HepG2 (cell line): ENCODE results near the gene RAPGEF5. TPM values are rescaled to one million over a fixed set of nuclear protein-coding genes. Genes with fewer than 3 reads are reported as not detected.

Source experiments
- ATAC-seq: fragments of 200-7000 bp; cut with Tn5 transposase; 3 replicates; pipeline ENCODE4 v1.9.1; 2020; ENCODE audit warnings: mild to moderate bottlenecking, moderate library complexity
- BruUV-seq: library from RNA; stranded (reverse); fragments of 400-500 nt; replicated peaks from 2 replicates; lab custom pipeline; 2021; lab: Mats Ljungman, UMichigan
- CTCF ChIA-PET: fragments of 300-600 bp; formaldehyde crosslinking; extraction: SDS; loops from one replicate; lab custom pipeline; 2021; ENCODE audit warnings: low total read pairs, inconsistent platforms, low intra/inter-chr PET ratio; lab: Yijun Ruan, JAX
- POLR2A ChIA-PET: fragments of 350-600 bp; sonication (Branson Sonifier 250); formaldehyde crosslinking; loops from one replicate; lab custom pipeline; 2020; ENCODE audit warnings: antibody characterized with exemption, inconsistent platforms; lab: Yijun Ruan, JAX
- DNase-seq: peaks from one replicate; pipeline ENCODE4 v3.0.0-alpha.2; 2015; ENCODE audit warnings: low spot score
- FAIRE-seq: peaks from 3 replicates; lab custom pipeline; 2011; peaks lifted over from hg19 to GRCh38; lab: Jason Lieb, UNC
- H2AFZ ChIP-seq: one replicate; pipeline ENCODE4 v1.6.1; 2011; ENCODE audit warnings: low read length, inconsistent platforms
- H3K27ac ChIP-seq: fragments of 300-600 bp; 3 replicates; pipeline ENCODE4 v1.8.0; 2011; ENCODE audit warnings: mixed run types, mild to moderate bottlenecking, mixed read lengths, low read length, inconsistent platforms; ENCODE audit not compliant: insufficient read depth; ENCODE audit errors: extremely low read length
- H3K27me3 ChIP-seq, 2 experiments: fragments of 200-600 bp in 1 of 2; 2 replicates in 1 of 2; 3 replicates in 1 of 2; pipeline versions ENCODE4 v1.6.0 to v1.8.0; 2011; ENCODE audit warnings: low read length in 2 of 2, mild to moderate bottlenecking in 2 of 2, moderate library complexity in 2 of 2, inconsistent platforms in 1 of 2; ENCODE audit not compliant: insufficient read depth in 2 of 2, control insufficient read depth in 1 of 2
- H3K36me3 ChIP-seq, 2 experiments: fragments of 200-600 bp in 1 of 2; replicated peaks in 1 of 2; 2 replicates in 1 of 2; 3 replicates in 1 of 2; pipeline versions ENCODE4 v1.5.1 to v1.8.0; 2011; ENCODE audit warnings: low read length in 2 of 2, inconsistent platforms in 1 of 2; ENCODE audit not compliant: insufficient read depth in 2 of 2, control insufficient read depth in 1 of 2
- H3K4me1 ChIP-seq: 2 replicates; pipeline ENCODE4 v1.5.1; 2012; ENCODE audit warnings: low read length, inconsistent platforms; ENCODE audit not compliant: insufficient read depth
- H3K4me2 ChIP-seq: 2 replicates; pipeline ENCODE4 v1.6.0; 2011; ENCODE audit warnings: low read depth, low read length, inconsistent platforms
- H3K4me3 ChIP-seq, 3 experiments: fragments of 200-600 bp in 1 of 3; sonication (generic), shearing (Covaris generic) in 1 of 3; replicated peaks in 1 of 3; 2 replicates each; pipeline ENCODE4 v1.5.1; 2011 to 2016; ENCODE audit warnings: low read length in 3 of 3, inconsistent platforms in 2 of 3, low read depth in 2 of 3, mild to moderate bottlenecking in 2 of 3, control low read depth in 1 of 3, mixed read lengths in 1 of 3; ENCODE audit not compliant: insufficient read depth in 1 of 3
- H3K79me2 ChIP-seq: one replicate; pipeline ENCODE4 v1.6.1; 2011; ENCODE audit warnings: low read length, inconsistent platforms; ENCODE audit not compliant: insufficient read depth
- H3K9ac ChIP-seq: 2 replicates; pipeline ENCODE4 v1.6.0; 2011; ENCODE audit warnings: mild to moderate bottlenecking, low read depth, low read length, inconsistent platforms; ENCODE audit not compliant: insufficient read depth
- H3K9me3 ChIP-seq: 2 replicates; pipeline ENCODE4 v1.5.1; 2012; ENCODE audit warnings: mild to moderate bottlenecking, low read length
- H4K20me1 ChIP-seq: 2 replicates; pipeline ENCODE4 v1.6.0; 2011; ENCODE audit warnings: inconsistent platforms, mild to moderate bottlenecking, low read length, moderate library complexity; ENCODE audit not compliant: insufficient read depth
- ATRX ChIP-seq: sonication (generic); formaldehyde crosslinking; IDR thresholded peaks from 2 replicates; pipeline ENCODE4 v1.4.0; 2020; ENCODE audit warnings: missing genetic modification reagents, borderline replicate concordance
- HDAC6 ChIP-seq: fragments of 200-600 bp; sonication (generic); IDR thresholded peaks from 2 replicates; pipeline ENCODE4 v1.7.0; 2017; ENCODE audit warnings: mild to moderate bottlenecking, antibody characterized with exemption, low read length, low read depth
- KMT2A ChIP-seq: sonication (generic); formaldehyde crosslinking; IDR thresholded peaks from 2 replicates; pipeline ENCODE4 v1.4.0; 2020; ENCODE audit warnings: missing genetic modification reagents
- KMT2B ChIP-seq: IDR thresholded peaks from 2 replicates; pipeline ENCODE4 v1.6.1; 2016; ENCODE audit warnings: missing genetic modification reagents, missing compliant biosample characterization
- PHF21A ChIP-seq: sonication (generic); formaldehyde crosslinking; IDR thresholded peaks from 2 replicates; pipeline ENCODE4 v1.5.0; 2020; ENCODE audit warnings: mild to moderate bottlenecking, missing genetic modification reagents
- STAG1 ChIP-seq: sonication (generic); formaldehyde crosslinking; IDR thresholded peaks from 2 replicates; pipeline ENCODE4 v1.4.0; 2020; ENCODE audit warnings: missing genetic modification reagents
- ZNF180 ChIP-seq: sonication (generic); formaldehyde crosslinking; IDR thresholded peaks from 2 replicates; pipeline ENCODE4 v1.4.0; 2020; ENCODE audit warnings: low read depth, missing genetic modification reagents, borderline replicate concordance
- ZNF30 ChIP-seq: sonication (generic); formaldehyde crosslinking; IDR thresholded peaks from 2 replicates; pipeline ENCODE4 v1.5.0; 2020; ENCODE audit warnings: mild to moderate bottlenecking, missing genetic modification reagents
- ZNF383 ChIP-seq: sonication (generic); formaldehyde crosslinking; IDR thresholded peaks from 2 replicates; pipeline ENCODE4 v1.4.0; 2020; ENCODE audit warnings: missing genetic modification reagents, mild to moderate bottlenecking, borderline replicate concordance
- ZUFSP ChIP-seq: sonication (generic); formaldehyde crosslinking; IDR thresholded peaks from 2 replicates; pipeline ENCODE4 v1.9.0; 2021; ENCODE audit warnings: missing genetic modification reagents, mild to moderate bottlenecking, borderline replicate concordance
- WGBS: methylation state at CpG from one replicate; pipeline ENCODE4 v1.1.6; 2017; ENCODE audit warnings: low lambda C conversion rate; 5-methylcytosine and 5-hydroxymethylcytosine counted together
- in situ Hi-C: cut with HindIII; loops from 2 replicates; pipeline ENCODE4 v1.10.0; 2017; ENCODE audit warnings: low pct_unique_long_range_greater_than_20kb; ENCODE audit not compliant: extremely low pct_ligation_motif_present
- intact Hi-C: fragments of 100-400 bp; cut with micrococcal nuclease; formaldehyde crosslinking; loops from one replicate; pipeline ENCODE4 v1.10.0; 2022; ENCODE audit not compliant: unreplicated experiment
- polyA plus RNA-seq, 8 experiments: library from polyadenylated mRNA; depleted of rRNA in 3 of 8; stranded (reverse) in 7 of 8; unstranded in 1 of 8; fragments of >200 nt; fragmentation: Illumina TruSeq in 4 of 8; extraction: Trizol in 4 of 8; gene quantifications; 2 replicates each; pipeline versions ENCODE4 v1.2.1 to v1.2.3, GENCODE V29; 2011 to 2016; ENCODE audit warnings: low read depth in 4 of 8, missing spikeins in 1 of 8, mixed read lengths in 1 of 8; ENCODE audit not compliant: insufficient read depth in 1 of 8
- total RNA-seq, 5 experiments: library from RNA; depleted of rRNA; stranded (reverse); fragments of >200 nt; fragmentation: Illumina TruSeq; extraction: Trizol; gene quantifications; 2 replicates each; pipeline ENCODE4 v1.2.3, GENCODE V29; 2016; ENCODE audit warnings: low read depth in 1 of 5

RAPGEF5 gene
- total and polyA plus RNA-seq, 2 of the 13 experiments (the other 11 are each of a cell fraction or from before 2014, with no cell fraction given) = 17.1 to 23.4 TPM

- TF ChIP-seq ZNF180 (CRISPR knock-in tag) (no peak), ZNF30 (CRISPR knock-in tag) (no peak), KMT2B (CRISPR knock-in tag) (no peak), HDAC6 (no peak), ZUFSP (CRISPR knock-in tag) (no peak)
These were observed 12.3 kb downstream of the RAPGEF5 start (continued) for GRCh38 chr7:22344655-22345054.

- in situ Hi-C loops (no loop called here), intact Hi-C loops (no loop called here)
- TF ChIP-seq KMT2A (CRISPR knock-in tag) (no peak), PHF21A (no peak), STAG1 (CRISPR knock-in tag) (no peak), ATRX (CRISPR knock-in tag) (no peak), ZNF383 (CRISPR knock-in tag) (no peak)
- CTCF ChIA-PET = no interaction called here
- Histone ChIP-seq H3K4me1 (peaks cover 95% of the 10 kb centered on the region), H3K9ac (no peak overlapping the region), H3K79me2 (peaks cover 99% of the 10 kb centered on the region), H3K36me3 (peaks cover 3 to 25% of the 10 kb centered on the region in 2 experiments; a peak in 4 of 5 replicates), H3K4me3 (no peak overlapping the region), H2AFZ (no peak overlapping the region), H3K9me3 (no peaks in the 10 kb centered on the region), H3K27ac (no peak overlapping the region), H3K27me3 (no peaks in the 10 kb centered on the region), H3K4me2 (no peak overlapping the region), H4K20me1 (peaks cover 41% of the 10 kb centered on the region)
- no peak for ATAC-seq
- POLR2A ChIA-PET = no interaction called here
- BruUV-seq = no TSS peak
- DNase-seq = no peak
- no peak for FAIRE-seq
- WGBS = 98% methylated on average over 7 of the region's 7 CpGs
These were observed 13.3 kb downstream of the RAPGEF5 start for GRCh38 chr7:22343612-22344011.
